SK-N-SH (cell line): ENCODE data around the gene CCDC107. TPM values are rescaled to one million over a fixed set of nuclear protein-coding genes. Genes with fewer than 3 reads are reported as not detected.

Source experiments
- CTCF ChIA-PET: fragments of 300-600, 350-600 bp; formaldehyde crosslinking; extraction: SDS; loops from one replicate; lab custom pipeline; 2021; lab: Yijun Ruan, JAX
- POLR2A ChIA-PET: fragments of 350-600 bp; sonication (Branson Sonifier 250); formaldehyde crosslinking; extraction: SDS; loops from one replicate; lab custom pipeline; 2020; ENCODE audit warnings: antibody characterized with exemption, inconsistent platforms; lab: Yijun Ruan, JAX
- DNase-seq: peaks from one replicate; pipeline ENCODE4 v3.0.0; 2012
- H2AFZ ChIP-seq: fragments of 200-600 bp; sonication (generic); 2 replicates; pipeline ENCODE4 v1.8.1; 2016; ENCODE audit warnings: antibody characterized with exemption, mild to moderate bottlenecking, low read depth
- H3F3A ChIP-seq: fragments of 200-600 bp; sonication (generic); replicated peaks from 2 replicates; pipeline ENCODE3; 2016; ENCODE audit warnings: antibody characterized with exemption, mild to moderate bottlenecking; ENCODE audit not compliant: insufficient read depth
- H3K27ac ChIP-seq, 2 experiments: fragments of 200-500 bp in 1 of 2; fragments of 200-600 bp in 1 of 2; sonication (Bioruptor generic) in 1 of 2; sonication (generic), shearing (Covaris generic) in 1 of 2; 2 replicates each; pipeline versions ENCODE4 v1.5.1 to v1.6.1; 2014 to 2016; ENCODE audit warnings: low read depth in 2 of 2, inconsistent platforms in 1 of 2, low read length in 1 of 2, mild to moderate bottlenecking in 1 of 2, mixed read lengths in 1 of 2
- H3K27me3 ChIP-seq: fragments of 200-600 bp; sonication (generic), shearing (Covaris generic); 2 replicates; pipeline ENCODE4 v1.6.1; 2016; ENCODE audit warnings: mixed run types; ENCODE audit not compliant: insufficient read depth
- H3K36me3 ChIP-seq, 2 experiments: fragments of 200-500 bp in 1 of 2; fragments of 200-600 bp in 1 of 2; sonication (Bioruptor generic) in 1 of 2; sonication (generic) in 1 of 2; replicated peaks in 1 of 2; 2 replicates each; pipeline versions ENCODE3 to v1.5.1; 2014 to 2016; ENCODE audit warnings: low read length in 1 of 2, mild to moderate bottlenecking in 1 of 2; ENCODE audit not compliant: insufficient read depth in 2 of 2, control insufficient read depth in 1 of 2
- H3K4me1 ChIP-seq, 2 experiments: fragments of 200-500 bp in 1 of 2; fragments of 200-600 bp in 1 of 2; sonication (Bioruptor generic) in 1 of 2; sonication (generic), shearing (Covaris generic) in 1 of 2; 2 replicates each; pipeline versions ENCODE4 v1.5.1 to v1.6.1; 2014 to 2016; ENCODE audit warnings: low read depth in 1 of 2, low read length in 1 of 2, mixed run types in 1 of 2; ENCODE audit not compliant: insufficient read depth in 2 of 2, control insufficient read depth in 1 of 2
- H3K4me2 ChIP-seq: fragments of 200-600 bp; sonication (generic), shearing (Covaris generic); 2 replicates; pipeline ENCODE4 v1.6.1; 2017; ENCODE audit warnings: mixed run types
- H3K4me3 ChIP-seq, 2 experiments: fragments of 200-500 bp in 1 of 2; fragments of 200-600 bp in 1 of 2; sonication (Bioruptor generic) in 1 of 2; sonication (generic), shearing (Covaris generic) in 1 of 2; 2 replicates each; pipeline versions ENCODE4 v1.5.1 to v1.8.1; 2014 to 2016; ENCODE audit warnings: low read depth in 2 of 2, inconsistent platforms in 1 of 2, low read length in 1 of 2, mild to moderate bottlenecking in 1 of 2, mixed read lengths in 1 of 2, moderate library complexity in 1 of 2
- H3K79me2 ChIP-seq: fragments of 200-600 bp; sonication (generic); 2 replicates; pipeline ENCODE4 v1.8.1; 2017; ENCODE audit warnings: mild to moderate bottlenecking; ENCODE audit not compliant: insufficient read depth
- H3K9ac ChIP-seq: fragments of 200-600 bp; sonication (generic); 2 replicates; pipeline ENCODE4 v1.6.1; 2017; ENCODE audit warnings: mixed run types
- H3K9me2 ChIP-seq: fragments of 200-600 bp; sonication (generic); 2 replicates; pipeline ENCODE4 v1.6.1; 2017; ENCODE audit warnings: mixed run types
- H3K9me3 ChIP-seq: fragments of 200-600 bp; sonication (generic); 2 replicates; pipeline ENCODE4 v1.6.1; 2017; ENCODE audit warnings: mixed run types, mild to moderate bottlenecking, moderate library complexity
- H4K20me1 ChIP-seq: fragments of 200-600 bp; sonication (generic); 2 replicates; pipeline ENCODE4 v1.6.1; 2017; ENCODE audit warnings: mild to moderate bottlenecking, mixed run types; ENCODE audit not compliant: insufficient read depth
- CHD2 ChIP-seq: fragments of 150-350 bp; IDR thresholded peaks from 2 replicates; pipeline ENCODE4 v1.6.1; 2018; ENCODE audit warnings: low read length; ENCODE audit not compliant: partially characterized antibody
- EZH2phosphoT487 ChIP-seq: fragments of 200-600 bp; sonication (generic); IDR thresholded peaks from 2 replicates; pipeline ENCODE4 v1.6.1; 2017; ENCODE audit warnings: low read depth, mixed run types, mild to moderate bottlenecking, antibody characterized with exemption, moderate library complexity, borderline replicate concordance
- FOSL2 ChIP-seq: IDR thresholded peaks from 2 replicates; pipeline ENCODE4 v1.4.0; 2012; ENCODE audit warnings: low read depth, mild to moderate bottlenecking, moderate library complexity, borderline replicate concordance
- FOXJ3 ChIP-seq: sonication (generic); formaldehyde crosslinking; IDR thresholded peaks from 2 replicates; pipeline ENCODE4 v1.5.1; 2020; ENCODE audit warnings: mild to moderate bottlenecking, missing genetic modification reagents
- FOXM1 ChIP-seq: IDR thresholded peaks from 2 replicates; pipeline ENCODE4 v1.4.0; 2012; ENCODE audit warnings: low read depth, mild to moderate bottlenecking
- GATA2 ChIP-seq: sonication (generic); formaldehyde crosslinking; IDR thresholded peaks from 2 replicates; pipeline ENCODE4 v1.5.0; 2020; ENCODE audit warnings: mild to moderate bottlenecking, missing genetic modification reagents
- NFIC ChIP-seq: IDR thresholded peaks from 2 replicates; pipeline ENCODE4 v1.4.0; 2012; ENCODE audit warnings: borderline replicate concordance
- NRF1 ChIP-seq: IDR thresholded peaks from 2 replicates; pipeline ENCODE4 v1.6.1; 2012; ENCODE audit warnings: low read depth, mild to moderate bottlenecking, low read length
- POLR2AphosphoS5 ChIP-seq: IDR thresholded peaks from 2 replicates; pipeline ENCODE4 v1.6.1; 2012; ENCODE audit warnings: low read depth, low read length
- RAD21 ChIP-seq: IDR thresholded peaks from 2 replicates; pipeline ENCODE4 v1.6.1; 2012; ENCODE audit warnings: mild to moderate bottlenecking, low read length
- RFX5 ChIP-seq: IDR thresholded peaks from 2 replicates; pipeline ENCODE4 v1.6.1; 2012; ENCODE audit warnings: mild to moderate bottlenecking, improper control_type of control experiment, low read length
- RXRA ChIP-seq: IDR thresholded peaks from 2 replicates; pipeline ENCODE4 v1.4.0; 2012; ENCODE audit warnings: low read depth, mild to moderate bottlenecking, borderline replicate concordance
- SIN3A ChIP-seq: IDR thresholded peaks from 2 replicates; pipeline ENCODE4 v1.6.1; 2012; ENCODE audit warnings: low read depth, mild to moderate bottlenecking, low read length, moderate library complexity, borderline replicate concordance
- SMC3 ChIP-seq: IDR thresholded peaks from 2 replicates; pipeline ENCODE4 v1.6.1; 2012; ENCODE audit warnings: low read depth, low read length, improper control_type of control experiment
- YY1 ChIP-seq: IDR thresholded peaks from 2 replicates; pipeline ENCODE4 v1.4.0; 2012; ENCODE audit warnings: low read depth, mild to moderate bottlenecking
- WGBS: methylation state at CpG from one replicate; pipeline ENCODE4 v1.1.6; 2017; ENCODE audit warnings: low lambda C conversion rate; 5-methylcytosine and 5-hydroxymethylcytosine counted together
- polyA plus RNA-seq, 3 experiments: library from polyadenylated mRNA; depleted of rRNA; stranded (reverse); fragments of >200 nt; gene quantifications; 2 replicates each; pipeline ENCODE4 v1.2.3, GENCODE V29; 2012
- TF ChIP-seq, protein P1 (sequence below): IDR thresholded peaks from 2 replicates; pipeline ENCODE4 v1.4.0; 2012; ENCODE audit warnings: low read depth, borderline replicate concordance
- TF ChIP-seq, protein P2 (sequence below): fragments of 150-350 bp; IDR thresholded peaks from 2 replicates; pipeline ENCODE4 v1.6.1; 2017; ENCODE audit warnings: antibody characterized with exemption, low read length, low read depth, borderline replicate concordance
- TF ChIP-seq, protein P3 (sequence below): fragments of 200-600 bp; sonication (generic); IDR thresholded peaks from 2 replicates; pipeline ENCODE4 v1.6.1; 2017; ENCODE audit warnings: antibody characterized with exemption, mild to moderate bottlenecking, moderate library complexity
- TF ChIP-seq, protein P4 (sequence below): fragments of 150-350 bp; IDR thresholded peaks from 2 replicates; pipeline ENCODE4 v1.6.1; 2016; ENCODE audit warnings: mild to moderate bottlenecking, low read depth, low read length
- TF ChIP-seq, protein P5 (sequence below): IDR thresholded peaks from 2 replicates; pipeline ENCODE4 v1.4.0; 2012; ENCODE audit warnings: low read depth, borderline replicate concordance

Gene CCDC107
- polyA plus RNA-seq, 1 of the 3 experiments (the other 2 are of a cell fraction): 22.0 TPM

DNA sequence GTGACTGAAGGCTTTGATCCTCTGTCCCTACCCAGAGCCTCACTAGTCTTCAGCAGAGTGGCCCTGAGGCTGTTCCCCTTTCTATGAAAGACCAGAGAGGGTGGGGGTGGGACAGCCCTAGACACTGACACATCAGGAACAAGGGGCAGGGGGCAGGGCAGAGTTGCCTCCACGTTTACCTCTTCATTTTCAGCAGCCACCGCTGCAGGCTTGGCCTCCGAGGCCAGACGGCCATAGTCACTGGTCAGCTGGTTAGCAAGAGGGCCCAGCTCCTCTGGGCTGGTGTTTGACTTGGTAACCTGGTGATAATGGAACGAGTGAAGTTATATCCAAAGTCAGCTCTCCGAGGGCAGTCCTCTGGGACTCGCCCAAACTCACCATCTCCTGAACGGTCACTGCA lies 47.3 kb downstream of the CCDC107 start:
- Histone ChIP-seq H3K4me3 (no peak overlapping the region), H3K27me3 (no peaks in the 10 kb centered on the region), H3K4me2 (no peak overlapping the region), H3K9me3 (no peaks in the 10 kb centered on the region), H2AFZ (no peak overlapping the region), H3K4me1 (no peaks in the 10 kb centered on the region), H4K20me1 (no peaks in the 10 kb centered on the region)
- POLR2A ChIA-PET: interaction anchor here (0.7 to 1.1 kb wide), 3 partner anchors 8 to 50 kb away, joined by 3 to 4 read pairs (median 3); no protein-coding TSS in a partner anchor
- CTCF ChIA-PET: interaction anchor here (0.6 to 19.9 kb wide), 9 partner anchors 9 to 85 kb away, joined by 3 to 183 read pairs (median 5); partner anchors contain the start of genes CCDC107, CREB3, RMRP and TLN1
- TF ChIP-seq RFX5 (no peak), GATA2 (no peak), SIN3A (no peak), RAD21 (no peak), YY1 (no peak), NFIC (no peak), RXRA (no peak), EZH2phosphoT487 (no peak), NRF1 (no peak), POLR2AphosphoS5 (no peak), FOXM1 (no peak), FOXJ3 (CRISPR knock-in tag) (no peak), CHD2 (no peak), SMC3 (no peak), FOSL2 (no peak)
- TF ChIP-seq, protein P1, sequence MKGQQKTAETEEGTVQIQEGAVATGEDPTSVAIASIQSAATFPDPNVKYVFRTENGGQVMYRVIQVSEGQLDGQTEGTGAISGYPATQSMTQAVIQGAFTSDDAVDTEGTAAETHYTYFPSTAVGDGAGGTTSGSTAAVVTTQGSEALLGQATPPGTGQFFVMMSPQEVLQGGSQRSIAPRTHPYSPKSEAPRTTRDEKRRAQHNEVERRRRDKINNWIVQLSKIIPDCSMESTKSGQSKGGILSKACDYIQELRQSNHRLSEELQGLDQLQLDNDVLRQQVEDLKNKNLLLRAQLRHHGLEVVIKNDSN: no peak
- TF ChIP-seq, protein P2, sequence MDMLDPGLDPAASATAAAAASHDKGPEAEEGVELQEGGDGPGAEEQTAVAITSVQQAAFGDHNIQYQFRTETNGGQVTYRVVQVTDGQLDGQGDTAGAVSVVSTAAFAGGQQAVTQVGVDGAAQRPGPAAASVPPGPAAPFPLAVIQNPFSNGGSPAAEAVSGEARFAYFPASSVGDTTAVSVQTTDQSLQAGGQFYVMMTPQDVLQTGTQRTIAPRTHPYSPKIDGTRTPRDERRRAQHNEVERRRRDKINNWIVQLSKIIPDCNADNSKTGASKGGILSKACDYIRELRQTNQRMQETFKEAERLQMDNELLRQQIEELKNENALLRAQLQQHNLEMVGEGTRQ: no peak
- TF ChIP-seq, protein P3, sequence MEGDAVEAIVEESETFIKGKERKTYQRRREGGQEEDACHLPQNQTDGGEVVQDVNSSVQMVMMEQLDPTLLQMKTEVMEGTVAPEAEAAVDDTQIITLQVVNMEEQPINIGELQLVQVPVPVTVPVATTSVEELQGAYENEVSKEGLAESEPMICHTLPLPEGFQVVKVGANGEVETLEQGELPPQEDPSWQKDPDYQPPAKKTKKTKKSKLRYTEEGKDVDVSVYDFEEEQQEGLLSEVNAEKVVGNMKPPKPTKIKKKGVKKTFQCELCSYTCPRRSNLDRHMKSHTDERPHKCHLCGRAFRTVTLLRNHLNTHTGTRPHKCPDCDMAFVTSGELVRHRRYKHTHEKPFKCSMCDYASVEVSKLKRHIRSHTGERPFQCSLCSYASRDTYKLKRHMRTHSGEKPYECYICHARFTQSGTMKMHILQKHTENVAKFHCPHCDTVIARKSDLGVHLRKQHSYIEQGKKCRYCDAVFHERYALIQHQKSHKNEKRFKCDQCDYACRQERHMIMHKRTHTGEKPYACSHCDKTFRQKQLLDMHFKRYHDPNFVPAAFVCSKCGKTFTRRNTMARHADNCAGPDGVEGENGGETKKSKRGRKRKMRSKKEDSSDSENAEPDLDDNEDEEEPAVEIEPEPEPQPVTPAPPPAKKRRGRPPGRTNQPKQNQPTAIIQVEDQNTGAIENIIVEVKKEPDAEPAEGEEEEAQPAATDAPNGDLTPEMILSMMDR: no peak
- TF ChIP-seq, protein P4, sequence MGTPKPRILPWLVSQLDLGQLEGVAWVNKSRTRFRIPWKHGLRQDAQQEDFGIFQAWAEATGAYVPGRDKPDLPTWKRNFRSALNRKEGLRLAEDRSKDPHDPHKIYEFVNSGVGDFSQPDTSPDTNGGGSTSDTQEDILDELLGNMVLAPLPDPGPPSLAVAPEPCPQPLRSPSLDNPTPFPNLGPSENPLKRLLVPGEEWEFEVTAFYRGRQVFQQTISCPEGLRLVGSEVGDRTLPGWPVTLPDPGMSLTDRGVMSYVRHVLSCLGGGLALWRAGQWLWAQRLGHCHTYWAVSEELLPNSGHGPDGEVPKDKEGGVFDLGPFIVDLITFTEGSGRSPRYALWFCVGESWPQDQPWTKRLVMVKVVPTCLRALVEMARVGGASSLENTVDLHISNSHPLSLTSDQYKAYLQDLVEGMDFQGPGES: no peak
- TF ChIP-seq, protein P5, sequence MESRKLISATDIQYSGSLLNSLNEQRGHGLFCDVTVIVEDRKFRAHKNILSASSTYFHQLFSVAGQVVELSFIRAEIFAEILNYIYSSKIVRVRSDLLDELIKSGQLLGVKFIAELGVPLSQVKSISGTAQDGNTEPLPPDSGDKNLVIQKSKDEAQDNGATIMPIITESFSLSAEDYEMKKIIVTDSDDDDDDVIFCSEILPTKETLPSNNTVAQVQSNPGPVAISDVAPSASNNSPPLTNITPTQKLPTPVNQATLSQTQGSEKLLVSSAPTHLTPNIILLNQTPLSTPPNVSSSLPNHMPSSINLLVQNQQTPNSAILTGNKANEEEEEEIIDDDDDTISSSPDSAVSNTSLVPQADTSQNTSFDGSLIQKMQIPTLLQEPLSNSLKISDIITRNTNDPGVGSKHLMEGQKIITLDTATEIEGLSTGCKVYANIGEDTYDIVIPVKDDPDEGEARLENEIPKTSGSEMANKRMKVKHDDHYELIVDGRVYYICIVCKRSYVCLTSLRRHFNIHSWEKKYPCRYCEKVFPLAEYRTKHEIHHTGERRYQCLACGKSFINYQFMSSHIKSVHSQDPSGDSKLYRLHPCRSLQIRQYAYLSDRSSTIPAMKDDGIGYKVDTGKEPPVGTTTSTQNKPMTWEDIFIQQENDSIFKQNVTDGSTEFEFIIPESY: no peak
- TF ChIP-seq, all 33 proteins: peak for 0
- no peak for DNase-seq
- Histone ChIP-seq H3K27ac (no peak overlapping the region), H3K79me2 (no peaks in the 10 kb centered on the region; the same call in 1 of the 2 replicates), H3F3A (peaks cover 7% of the 10 kb centered on the region), H3K9ac (no peak overlapping the region), H3K9me2 (no peaks in the 10 kb centered on the region), H3K36me3 (peaks cover 71 to 85% of the 10 kb centered on the region in 2 experiments)
- 81% methylated on average over 5 of the region's 8 CpGs for WGBS
